IMR-90 (cell line): ENCODE data around the gene TMEM52. TPM values are rescaled to one million over a fixed set of nuclear protein-coding genes. Genes with fewer than 3 reads are reported as not detected.
A peak's percentile ranks its signal among the peaks of the same experiment; 100 is the strongest.

Source experiments
- ATAC-seq: fragments of 200-7000 bp; cut with Tn5 transposase; 2 replicates; pipeline ENCODE4 v1.9.1; 2020; ENCODE audit warnings: low read depth, mild to moderate bottlenecking, moderate library complexity
- BruUV-seq: library from RNA; stranded (reverse); fragments of 400-500 nt; replicated peaks from 2 replicates; lab custom pipeline; 2021; lab: Mats Ljungman, UMichigan
- CTCF ChIA-PET: fragments of 300-600 bp; formaldehyde crosslinking; extraction: SDS; loops from one replicate; lab custom pipeline; 2021; ENCODE audit warnings: antibody characterized with exemption; lab: Yijun Ruan, JAX
- POLR2A ChIA-PET: fragments of 300-600 bp; sonication (Branson Sonifier 250); formaldehyde crosslinking; loops from one replicate; lab custom pipeline; 2022; ENCODE audit warnings: antibody characterized with exemption; ENCODE audit not compliant: unreplicated experiment; lab: Charles Lee
- DNase-seq: peaks from one replicate; pipeline ENCODE4 v3.0.0; 2013
- H2AFZ ChIP-seq: replicated peaks from 2 replicates; pipeline ENCODE3; 2013; ENCODE audit warnings: low read length, mild to moderate bottlenecking; ENCODE audit not compliant: poor library complexity
- H2AK5ac ChIP-seq: 2 replicates; pipeline ENCODE4 v1.6.1; 2013; ENCODE audit warnings: low read depth, low read length, inconsistent platforms
- H2AK9ac ChIP-seq: replicated peaks from 2 replicates; pipeline ENCODE3; 2013; ENCODE audit warnings: mild to moderate bottlenecking, low read depth, low read length, moderate library complexity; ENCODE audit not compliant: poor library complexity
- H2BK120ac ChIP-seq: 2 replicates; pipeline ENCODE4 v1.6.1; 2013; ENCODE audit warnings: low read depth, low read length, inconsistent platforms
- H2BK15ac ChIP-seq: 3 replicates; pipeline ENCODE4 v1.6.1; 2013; ENCODE audit warnings: low read depth, low read length, inconsistent platforms
- H2BK20ac ChIP-seq: 2 replicates; pipeline ENCODE4 v1.6.1; 2013; ENCODE audit warnings: low read depth, mild to moderate bottlenecking, inconsistent platforms, low read length, moderate library complexity
- H2BK5ac ChIP-seq: 2 replicates; pipeline ENCODE4 v1.6.1; 2013; ENCODE audit warnings: mild to moderate bottlenecking, low read depth, low read length, inconsistent platforms; ENCODE audit not compliant: poor library complexity, severe bottlenecking
- H3K14ac ChIP-seq: replicated peaks from 2 replicates; pipeline ENCODE4 v1.6.1; 2013; ENCODE audit warnings: low read depth, low read length, inconsistent platforms
- H3K18ac ChIP-seq: 2 replicates; pipeline ENCODE4 v1.6.1; 2013; ENCODE audit warnings: low read depth, low read length, control low read depth
- H3K23ac ChIP-seq: 2 replicates; pipeline ENCODE4 v1.6.1; 2013; ENCODE audit warnings: low read depth, low read length, inconsistent platforms
- H3K27ac ChIP-seq: 2 replicates; pipeline ENCODE4 v1.5.1; 2013; ENCODE audit warnings: mild to moderate bottlenecking, control low read depth, low read length; ENCODE audit not compliant: insufficient read depth
- H3K27me3 ChIP-seq: 2 replicates; pipeline ENCODE4 v1.6.1; 2013; ENCODE audit warnings: low read length; ENCODE audit not compliant: control insufficient read depth, insufficient read depth
- H3K36me3 ChIP-seq: 2 replicates; pipeline ENCODE4 v1.6.1; 2013; ENCODE audit warnings: low read length, mixed read lengths; ENCODE audit not compliant: control insufficient read depth, insufficient read depth
- H3K4ac ChIP-seq: 2 replicates; pipeline ENCODE4 v1.6.1; 2013; ENCODE audit warnings: low read depth, low read length, inconsistent platforms
- H3K4me1 ChIP-seq: 2 replicates; pipeline ENCODE4 v1.6.1; 2013; ENCODE audit warnings: low read length, mixed read lengths; ENCODE audit not compliant: control insufficient read depth, insufficient read depth
- H3K4me2 ChIP-seq: 2 replicates; pipeline ENCODE4 v1.6.1; 2013; ENCODE audit warnings: low read depth, mild to moderate bottlenecking, control low read depth, low read length, moderate library complexity
- H3K4me3 ChIP-seq: 2 replicates; pipeline ENCODE4 v1.5.1; 2013; ENCODE audit warnings: low read depth, mild to moderate bottlenecking, control low read depth, low read length, moderate library complexity; ENCODE audit not compliant: insufficient read depth
- H3K56ac ChIP-seq: 2 replicates; pipeline ENCODE4 v1.6.1; 2013; ENCODE audit warnings: low read length, inconsistent platforms; ENCODE audit not compliant: insufficient read depth; ENCODE audit errors: extremely low read depth
- H3K79me1 ChIP-seq, 2 experiments: 2 replicates each; pipeline ENCODE4 v1.6.1; 2013; ENCODE audit warnings: low read length in 2 of 2, inconsistent platforms in 1 of 2, low read depth in 1 of 2
- H3K9ac ChIP-seq: 2 replicates; pipeline ENCODE4 v1.6.1; 2013; ENCODE audit warnings: low read depth, low read length, control low read depth
- H3K9me1 ChIP-seq: 2 replicates; pipeline ENCODE4 v1.6.1; 2013; ENCODE audit warnings: low read length, inconsistent platforms; ENCODE audit not compliant: insufficient read depth
- H3K9me3 ChIP-seq: 2 replicates; pipeline ENCODE4 v1.6.1; 2013; ENCODE audit warnings: low read length; ENCODE audit not compliant: control insufficient read depth, insufficient read depth
- H4K20me1 ChIP-seq: 2 replicates; pipeline ENCODE4 v1.6.1; 2013; ENCODE audit warnings: low read length, inconsistent platforms; ENCODE audit not compliant: insufficient read depth
- H4K5ac ChIP-seq: 2 replicates; pipeline ENCODE4 v1.6.1; 2013; ENCODE audit warnings: mild to moderate bottlenecking, low read depth, low read length, control low read depth
- H4K8ac ChIP-seq, 2 experiments: 2 replicates each; pipeline ENCODE4 v1.6.1; 2013; ENCODE audit warnings: low read depth in 2 of 2, low read length in 2 of 2, control low read depth in 1 of 2, inconsistent platforms in 1 of 2
- H4K91ac ChIP-seq: 2 replicates; pipeline ENCODE4 v1.6.1; 2013; ENCODE audit warnings: low read depth, low read length, inconsistent platforms; ENCODE audit not compliant: insufficient read depth
- BHLHE40 ChIP-seq: fragments of 150-350 bp; IDR thresholded peaks from 2 replicates; pipeline ENCODE4 v1.6.1; 2016; ENCODE audit warnings: mild to moderate bottlenecking, low read depth, low read length
- CTCF ChIP-seq: conservative IDR thresholded peaks from 2 replicates; pipeline ENCODE4 v1.5.1; 2012; ENCODE audit warnings: mild to moderate bottlenecking, low read depth, low read length, improper control_type of control experiment
- MAFK ChIP-seq: IDR thresholded peaks from 2 replicates; pipeline ENCODE4 v1.6.1; 2012; ENCODE audit warnings: low read depth, low read length, improper control_type of control experiment
- NFE2L2 ChIP-seq: fragments of 150-350 bp; IDR thresholded peaks from 2 replicates; pipeline ENCODE4 v1.6.1; 2016; ENCODE audit warnings: low read depth, mild to moderate bottlenecking, low read length
- POLR2A ChIP-seq: IDR thresholded peaks from 2 replicates; pipeline ENCODE4 v1.6.1; 2012; ENCODE audit warnings: mild to moderate bottlenecking, low read depth, low read length
- RAD21 ChIP-seq: IDR thresholded peaks from 2 replicates; pipeline ENCODE4 v1.6.1; 2012; ENCODE audit warnings: low read length, improper control_type of control experiment
- WGBS, 2 experiments: methylation state at CpG; one replicate each; pipeline versions ENCODE4 v1.1.5 to v1.1.7; 2013; ENCODE audit warnings: missing lambda C conversion rate in 2 of 2; ENCODE audit not compliant: insufficient read length in 1 of 2; ENCODE audit errors: extremely low coverage in 2 of 2; 5-methylcytosine and 5-hydroxymethylcytosine counted together
- dilution Hi-C: fragments of 300-500 bp; cut with HindIII; formaldehyde crosslinking; loops from one replicate; pipeline ENCODE4 v1.14.3; 2018; ENCODE audit warnings: low sequenced_read_pairs; ENCODE audit not compliant: unreplicated experiment
- in situ Hi-C: fragments of 300-500 bp; cut with MboI; formaldehyde crosslinking; loops from 3 replicates; pipeline ENCODE4 v1.14.3; 2019; ENCODE audit warnings: low sequenced_read_pairs, inconsistent platforms, mixed read lengths
- intact Hi-C: fragments of 100-400 bp; cut with micrococcal nuclease; formaldehyde crosslinking; loops from 2 replicates; pipeline ENCODE4 v1.10.0; 2022
- polyA plus RNA-seq, 3 experiments: library from polyadenylated mRNA; depleted of rRNA; stranded (reverse); fragments of >200 nt; gene quantifications; 2 replicates each; pipeline ENCODE4 v1.2.3, GENCODE V29; 2012; ENCODE audit warnings: low replicate concordance in 1 of 3
- total RNA-seq: library from RNA; depleted of rRNA; stranded (reverse); fragments of >200 nt; gene quantifications from 2 replicates; pipeline ENCODE4 v1.2.3, GENCODE V29; 2012

The TMEM52 gene
- total and polyA plus RNA-seq, 2 of the 4 experiments (the other 2 are of a cell fraction): 0.54 to 1.3 TPM

DNA sequence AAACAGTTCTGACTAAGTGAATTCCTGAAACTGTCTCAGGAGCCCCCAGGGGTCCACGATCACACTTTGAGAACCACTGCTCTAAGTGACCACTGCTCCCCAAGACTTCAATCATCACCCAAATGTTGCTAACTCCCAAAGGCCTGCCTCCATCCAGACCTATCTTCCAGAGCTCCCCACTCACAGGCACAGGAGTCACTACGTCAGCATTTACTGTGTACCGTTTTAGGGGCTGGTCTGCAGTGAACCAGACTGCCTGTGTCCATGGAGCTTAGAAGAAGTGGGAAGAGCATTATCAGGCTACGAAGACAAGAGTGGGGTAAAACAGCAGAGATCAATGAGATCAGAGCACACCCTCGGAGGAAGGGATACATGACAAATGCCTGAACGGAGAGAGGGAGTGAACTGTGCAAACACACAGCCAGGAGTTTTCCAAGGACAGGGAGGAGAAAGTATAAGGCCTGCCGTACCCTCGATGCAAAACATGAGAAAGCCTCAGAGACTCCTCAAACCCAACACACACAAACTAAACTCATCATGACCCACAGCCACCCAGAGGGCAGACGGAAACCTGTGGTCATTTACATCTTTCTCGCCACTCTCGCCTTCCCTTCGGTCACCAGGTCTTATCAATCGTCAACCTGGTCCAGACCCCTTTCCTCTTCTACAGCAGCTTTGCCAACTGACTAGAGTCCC lies 38.3 kb downstream of the TMEM52 start:
- Histone ChIP-seq H3K79me1 (peaks cover 0 to 37% of the 10 kb centered on the region in 2 experiments; a peak in 2 of 4 replicates), H2AK5ac (no peak overlapping the region), H3K56ac (no peak overlapping the region), H2BK15ac (no peak overlapping the region), H3K27me3 (no peaks in the 10 kb centered on the region), H2AK9ac (peak overlapping the region; percentile 33), H3K18ac (no peak overlapping the region), H3K14ac (no peak overlapping the region), H2BK20ac (no peak overlapping the region), H3K9ac (no peak overlapping the region), H2BK120ac (no peak overlapping the region), H3K4me1 (peaks cover 13% of the 10 kb centered on the region), H3K4me3 (no peak overlapping the region), H2AFZ (no peak overlapping the region), H3K23ac (no peak overlapping the region), H3K9me1 (peaks cover 36% of the 10 kb centered on the region), H3K36me3 (peaks cover 17% of the 10 kb centered on the region), H4K5ac (no peak overlapping the region), H3K4ac (no peak overlapping the region), H2BK5ac (no peak overlapping the region), H3K27ac (no peak overlapping the region), H4K8ac (no peak overlapping the region), H4K20me1 (peaks cover 100% of the 10 kb centered on the region), H4K91ac (no peak overlapping the region), H3K9me3 (no peaks in the 10 kb centered on the region), H3K4me2 (no peak overlapping the region)
- ATAC-seq: no peak
- DNase-seq: no peak
- in situ Hi-C loops (loop anchor here (10.0 kb wide), 1 partner anchor 86 kb away; no protein-coding TSS in a partner anchor), intact Hi-C loops (loop anchor here (5.0 kb wide), 1 partner anchor 33 kb away; no protein-coding TSS in a partner anchor), dilution Hi-C loops (loop anchor here (10.0 kb wide), 1 partner anchor 56 kb away; no protein-coding TSS in a partner anchor)
- POLR2A ChIA-PET: no interaction called here
- TF ChIP-seq BHLHE40: no peak
- no peak for TF ChIP-seq MAFK
- no peak for TF ChIP-seq RAD21
- TF ChIP-seq NFE2L2: no peak
- no peak for TF ChIP-seq POLR2A
- no peak for TF ChIP-seq CTCF
- 88% methylated on average over 9 of the region's 13 CpGs; no CpG with 5 or more reads in 1 of the 2 experiments for WGBS, 2 experiments
- CTCF ChIA-PET: no interaction called here
- no TSS peak for BruUV-seq
